Kidney tubule cell (primary cell): ENCODE measurements around the gene POLR2J.
A peak's percentile ranks its signal among the peaks of the same experiment; 100 is the strongest.
"Not testable (repeated sequence)": the region's sequence is repeated elsewhere in the genome, so short reads cannot be mapped to it uniquely, and the experiment has no call there.

ENCODE experiments used
- DNase-seq: peaks from one replicate; pipeline ENCODE4 v3.0.0-alpha.2; 2018; ENCODE audit warnings: low spot score

Gene POLR2J

GRCh38 chr7:102466097-102466496 lies 12.6 kb downstream of the POLR2J start:
- no peak for DNase-seq

GRCh38 chr7:102464577-102465280 lies 14.0 kb downstream of the POLR2J start, which contains the start of the genes ALKBH4 and LRWD1:
Gene ALKBH4 (minus strand): TSS chr7:102464863. CDS start chr7:102464836, 27 bp downstream.
Gene LRWD1 (plus strand): TSS chr7:102464984. CDS start chr7:102465081, 97 bp downstream.
- peak; percentile 92 for DNase-seq

GRCh38 chr7:102463841-102464576 lies 14.7 kb downstream of the POLR2J start:
- peak; percentile 52 for DNase-seq

- DNase-seq = no peak
Measured at GRCh38 chr7:102460467-102460866, 18.3 kb downstream of the POLR2J start.

GRCh38 chr7:102459221-102459844 lies 19.4 kb downstream of the POLR2J start:
- no peak for DNase-seq

DNA sequence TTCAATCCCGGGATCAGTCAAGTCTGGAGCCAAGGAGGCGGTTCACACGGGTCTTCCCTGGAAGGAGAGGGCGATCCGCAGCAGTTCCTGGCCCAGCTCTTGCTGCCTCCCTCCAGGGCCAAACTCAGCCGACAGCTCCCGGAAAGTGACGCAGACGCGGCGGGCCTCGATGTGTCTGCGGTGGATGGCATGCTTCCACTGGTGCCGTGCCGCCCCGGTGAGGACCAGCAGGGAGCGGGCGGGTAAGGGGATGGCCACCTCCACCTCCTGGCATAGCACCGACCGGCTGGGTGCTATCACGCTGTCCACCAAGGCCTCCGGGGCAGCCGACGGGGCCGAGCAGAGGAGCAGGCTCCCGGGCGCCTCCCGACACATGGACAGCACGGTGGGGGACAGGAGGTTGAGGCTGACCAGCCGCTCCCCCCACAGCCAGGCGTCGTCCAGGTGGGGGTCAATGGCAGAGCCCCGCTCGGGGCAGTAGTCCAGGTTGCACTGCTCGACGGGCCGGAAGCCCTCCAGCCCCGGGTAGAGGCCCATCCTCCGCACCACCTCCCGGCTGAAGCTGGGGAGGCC lies 21.3 kb downstream of the POLR2J start:
- no peak for DNase-seq

DNA sequence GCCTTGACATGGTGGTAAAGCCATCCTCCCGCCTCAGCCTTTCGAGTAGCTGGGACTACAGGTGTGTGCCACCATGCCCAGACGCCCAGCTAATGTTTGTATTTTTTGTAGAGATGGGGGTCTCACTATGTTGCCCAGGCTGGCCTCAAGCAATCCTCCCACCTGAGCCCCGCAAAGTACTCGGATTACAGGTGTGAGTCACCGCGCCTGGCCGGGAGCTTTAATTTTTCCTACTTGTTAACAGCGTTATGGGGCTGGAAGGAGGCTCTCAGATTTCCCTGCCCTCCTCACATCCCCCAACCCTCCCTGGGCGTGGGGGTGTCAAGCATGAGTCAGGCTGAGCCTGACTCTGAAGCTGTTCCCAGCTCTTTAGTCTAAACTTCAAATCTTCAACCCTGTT lies 22.4 kb downstream of the POLR2J start:
- DNase-seq = no peak

- no peak for DNase-seq
Measured at GRCh38 chr7:102455596-102455995, 23.1 kb downstream of the POLR2J start.

- DNase-seq = not testable (repeated sequence)
Measured at GRCh38 chr7:102454932-102455331, 23.8 kb downstream of the POLR2J start.

GRCh38 chr7:102454468-102454867 lies 24.3 kb downstream of the POLR2J start:
- DNase-seq = no peak

- DNase-seq = no peak
Measured at GRCh38 chr7:102453319-102453718, 25.4 kb downstream of the POLR2J start.

DNA sequence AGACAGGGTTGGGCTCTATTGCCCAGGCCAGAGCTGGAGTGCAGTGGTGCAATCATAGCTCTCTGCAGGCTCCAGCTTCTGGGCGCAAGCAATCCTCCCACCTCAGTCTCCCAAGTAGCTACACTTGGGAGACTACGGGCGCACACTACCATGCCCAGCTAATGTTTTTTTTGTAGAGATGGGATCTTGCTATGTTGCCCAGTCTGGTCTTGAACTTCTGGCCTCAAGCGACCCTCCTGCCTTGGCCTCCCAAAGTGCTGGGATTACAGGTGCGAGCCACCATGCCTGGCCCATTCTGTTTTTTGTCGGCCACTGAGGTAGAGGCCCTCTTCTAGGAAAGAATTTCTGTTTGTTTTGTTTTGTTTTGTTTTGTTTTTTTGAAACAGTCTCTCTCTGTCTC lies 26.3 kb downstream of the POLR2J start:
- no peak for DNase-seq

DNA sequence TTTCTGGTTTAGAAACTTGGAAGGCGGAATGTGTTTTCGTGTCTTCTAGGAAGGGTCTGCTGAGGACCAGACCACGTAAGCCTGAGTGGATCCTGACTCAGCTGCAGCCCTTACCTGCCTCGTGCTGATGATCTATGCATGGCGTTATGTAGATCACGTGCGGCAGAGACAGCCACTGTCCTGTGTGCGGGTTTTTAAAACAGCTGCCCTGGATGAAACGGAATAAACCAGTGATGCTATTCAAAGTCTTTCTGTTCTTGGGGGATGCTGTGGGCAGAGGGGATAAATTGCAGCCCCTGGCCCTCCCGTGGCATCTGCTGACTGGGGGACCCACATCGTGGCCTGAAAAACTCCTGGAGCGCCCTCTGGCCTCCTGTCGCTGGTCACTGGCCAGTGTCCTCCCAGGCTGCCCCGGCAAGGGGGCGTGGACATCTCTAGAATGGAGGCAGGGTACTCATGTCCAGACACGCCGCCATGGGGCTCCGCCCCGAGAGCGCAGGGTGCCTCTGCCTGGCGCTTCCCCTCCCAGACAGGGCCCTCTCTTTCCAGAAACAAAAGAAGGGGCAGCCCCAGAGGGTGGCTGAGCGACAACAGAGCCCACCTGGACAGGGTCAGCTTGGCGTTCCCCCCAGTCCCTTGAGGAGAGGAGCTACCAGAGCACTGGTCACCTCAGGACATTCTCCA lies 27.2 kb downstream of the POLR2J start:
- peak; percentile 42 for DNase-seq

DNA sequence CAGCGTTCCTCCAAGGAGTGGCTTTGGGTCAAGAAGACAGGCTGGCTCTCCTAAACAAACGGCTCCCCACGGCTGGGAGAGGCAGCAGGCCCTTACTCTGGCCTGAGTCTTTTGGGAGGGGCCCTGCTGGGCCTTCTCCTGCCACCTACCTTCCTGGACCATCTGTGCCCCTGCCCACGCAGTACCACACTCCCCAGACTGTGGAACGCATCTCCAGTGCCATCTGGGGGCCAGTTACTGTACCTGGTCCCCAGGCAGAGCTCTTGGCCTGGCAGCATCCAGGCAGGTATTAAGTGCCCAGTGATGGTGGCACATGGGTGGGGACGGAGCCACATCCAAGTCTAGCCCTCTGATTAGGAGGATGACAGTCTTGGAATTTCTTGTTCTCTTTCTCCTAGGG lies 28.5 kb downstream of the POLR2J start:
- no peak for DNase-seq

DNA sequence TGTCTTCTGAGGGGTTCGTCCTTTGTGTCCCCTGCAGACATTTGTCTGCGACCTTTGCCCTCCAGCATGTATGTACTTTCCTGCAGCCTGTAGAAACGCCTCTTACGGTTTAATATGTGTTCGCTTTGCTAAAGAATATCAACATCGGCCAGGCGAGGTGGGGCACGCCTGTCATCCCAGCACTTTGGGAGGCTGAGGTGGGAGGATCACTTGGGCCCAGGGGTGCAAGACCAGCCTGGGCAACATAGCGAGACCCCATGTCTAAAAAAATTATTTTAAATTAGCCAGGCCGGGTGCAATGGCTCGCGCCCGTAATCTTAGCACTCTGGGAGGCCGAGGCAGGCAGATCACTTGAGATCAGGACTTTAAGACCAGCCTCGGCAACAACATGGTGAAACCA lies 29.6 kb downstream of the POLR2J start:
- DNase-seq = no peak

DNA sequence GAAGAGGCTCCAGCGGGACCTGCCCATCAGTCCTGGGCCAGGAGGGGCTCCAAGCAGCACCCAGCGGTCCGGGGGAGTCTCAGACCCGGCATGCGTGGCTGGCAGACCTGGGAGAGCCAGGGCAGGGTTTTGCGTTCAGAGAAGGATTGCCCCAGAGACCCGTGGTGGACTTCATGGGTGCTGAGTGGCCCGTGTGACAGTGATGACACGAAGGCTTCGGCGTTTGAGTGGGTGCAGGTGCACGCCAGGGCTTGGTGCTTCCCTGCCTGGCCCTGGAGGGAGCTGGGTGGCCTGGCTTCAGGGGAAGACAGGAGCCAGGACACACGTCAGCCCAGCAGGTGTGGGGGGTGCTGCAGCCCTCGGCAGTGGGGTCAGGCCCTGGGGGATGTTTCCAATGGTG lies 31.4 kb downstream of the POLR2J start:
- DNase-seq = no peak

- DNase-seq = no peak
Measured at GRCh38 chr7:102446387-102447156, 32.1 kb downstream of the POLR2J start.

GRCh38 chr7:102445674-102446071 lies 33.0 kb downstream of the POLR2J start:
- no peak for DNase-seq

DNA sequence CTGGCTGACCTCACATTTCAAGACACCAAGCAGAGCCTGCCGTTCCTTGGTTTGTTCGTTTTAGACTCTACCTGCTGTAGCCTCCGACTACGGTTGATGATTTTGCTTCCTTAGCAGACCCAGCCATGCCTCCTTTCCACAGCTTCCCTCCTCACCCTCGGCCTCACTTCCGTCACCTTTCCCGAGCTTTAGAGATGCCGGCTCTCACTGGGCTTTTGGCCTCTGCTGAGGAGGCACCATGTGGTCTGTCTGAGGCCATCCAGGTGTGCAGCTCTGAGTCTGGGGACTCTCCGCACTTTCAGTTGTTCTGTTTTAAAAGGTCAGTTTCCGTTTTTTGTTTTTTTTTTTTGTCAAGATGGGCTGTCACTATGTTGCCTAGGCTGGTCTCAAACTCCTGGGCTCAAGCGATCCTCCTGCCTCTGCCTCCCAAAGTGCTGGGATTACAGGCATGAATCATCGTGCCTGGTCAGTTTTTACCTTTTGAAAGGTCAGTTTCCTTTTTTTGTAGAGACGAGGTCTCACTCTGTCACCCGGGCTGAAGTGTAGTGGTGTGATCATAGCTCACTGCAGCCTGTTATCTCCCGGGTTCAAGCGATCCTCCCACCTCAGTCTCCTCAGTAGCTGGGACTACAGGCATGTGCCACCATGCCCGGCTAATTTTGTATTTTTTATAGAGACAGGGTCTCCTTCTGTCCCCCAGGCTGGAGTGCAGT lies 33.6 kb downstream of the POLR2J start:
- no peak for DNase-seq

DNA sequence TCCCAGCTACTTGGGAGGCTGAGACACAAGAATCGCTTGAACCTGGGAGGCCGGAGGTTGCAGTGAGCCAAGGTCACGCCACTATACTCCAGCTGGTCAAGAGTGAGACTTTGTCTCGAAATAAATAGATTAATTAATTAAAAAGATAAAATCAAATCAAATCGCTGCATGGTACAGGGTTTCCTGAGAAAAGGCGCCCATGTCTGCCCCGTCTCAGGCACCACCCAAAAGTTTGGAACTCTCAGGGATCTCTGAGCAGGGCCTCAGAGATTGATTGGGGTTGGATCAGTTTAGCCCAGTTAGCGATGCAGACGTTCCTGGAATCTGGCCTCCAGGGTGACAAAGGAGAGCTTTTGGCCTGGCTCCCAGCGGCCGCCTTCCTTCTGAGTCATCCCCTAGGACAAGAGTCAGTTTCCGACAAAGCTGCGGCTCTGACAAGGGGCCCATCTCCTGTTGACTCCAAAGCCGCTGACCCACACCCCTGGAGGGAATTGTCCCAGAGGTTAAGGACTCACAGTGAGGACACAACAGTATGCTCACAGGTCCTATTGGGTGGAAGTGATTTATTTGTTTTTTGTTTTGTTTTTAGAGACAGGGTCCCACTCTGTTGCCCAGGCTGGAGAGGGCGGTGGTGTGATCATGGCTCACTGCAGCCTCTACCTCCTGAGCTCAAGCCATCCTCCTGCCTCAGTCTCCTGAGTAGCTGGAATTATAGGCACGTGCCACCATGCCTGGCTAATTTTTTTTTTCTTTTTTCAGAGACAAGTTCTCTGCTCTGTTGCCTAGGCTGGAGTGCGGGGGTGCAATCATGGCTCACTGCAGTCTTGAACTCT lies 38.5 kb downstream of the POLR2J start:
- peak; percentile 85 for DNase-seq
